Adrenal gland (tissue), 5 donors: ENCODE measurements around the gene PLEKHG4B.

ENCODE experiments used
- CTCF ChIP-seq, 6 experiments: fragments of 450-650 bp in 4 of 6; fragments of 200-600 bp in 2 of 6; sonication (generic) in 1 of 6; IDR thresholded peaks; 1 replicate in 5 of 6; 2 replicates in 1 of 6; pipeline versions ENCODE4 v1.5.1 to v1.8.0; 2016 to 2021; ENCODE audit warnings: antibody characterized with exemption in 6 of 6, mild to moderate bottlenecking in 2 of 6, moderate library complexity in 1 of 6
- POLR2A ChIP-seq, 2 donors: fragments of 450-650 bp; IDR thresholded peaks; one replicate each; pipeline ENCODE4 v1.6.1; 2017; ENCODE audit warnings: antibody characterized with exemption in 2 of 2, mild to moderate bottlenecking in 2 of 2, moderate library complexity in 1 of 2
- donor health status: DM: no; HTN: no; CAD: no.

GRCh38 chr5:104778-105296 lies 12.9 kb downstream of the PLEKHG4B start:
- TF ChIP-seq CTCF (IDR thresholded peaks at IDR 0.05) (no peak), POLR2A (IDR thresholded peaks at IDR 0.05) (no peak)
